SK-MEL-5 (cell line): ENCODE results near the gene TAF11. TPM values are rescaled to one million over a fixed set of nuclear protein-coding genes. Genes with fewer than 3 reads are reported as not detected.
"Not testable (repeated sequence)": the region's sequence is repeated elsewhere in the genome, so short reads cannot be mapped to it uniquely, and the experiment has no call there.

Experiments
- DNase-seq: peaks from one replicate; pipeline ENCODE4 v3.0.0-alpha.2; 2016; ENCODE audit warnings: low read depth, low spot score
- in situ Hi-C: cut with HindIII; loops from 2 replicates; pipeline ENCODE4 v1.10.0; 2016; ENCODE audit warnings: low sequenced_read_pairs, high pct_unique_total_duplicates, low pct_unique_long_range_greater_than_20kb
- total RNA-seq: library from RNA; depleted of rRNA; stranded (reverse); fragments of >200 nt; shearing (Covaris generic); gene quantifications from 2 replicates; pipeline ENCODE4 v1.2.3, GENCODE V29; 2014

Gene TAF11
- total RNA-seq, 1 experiment from 2014 or later: 30.3 TPM

DNA sequence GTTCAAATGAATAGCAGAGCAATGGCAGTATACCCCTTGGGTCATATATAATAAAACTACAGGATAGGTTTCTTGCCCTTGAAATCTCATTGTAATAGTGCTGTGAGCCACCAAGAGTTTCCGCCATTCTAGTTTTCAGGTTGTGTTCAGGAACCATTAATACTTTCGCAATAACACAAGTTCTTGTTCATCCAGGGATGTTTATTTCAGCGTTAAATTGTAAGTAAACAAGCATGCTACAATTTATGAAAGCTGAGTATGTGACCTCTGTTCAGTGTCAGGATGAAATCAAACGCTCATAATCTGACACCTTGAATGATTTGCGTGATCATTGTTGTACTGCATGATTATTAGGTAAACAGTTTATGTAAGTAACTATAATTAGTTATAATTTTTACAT is 24.0 kb upstream of the TAF11 start:
- in situ Hi-C loops: no loop called here
- DNase-seq: no peak

- in situ Hi-C loops: no loop called here
- no peak for DNase-seq
These were observed 21.6 kb upstream of the TAF11 start for GRCh38 chr6:34909320-34909883.

DNA sequence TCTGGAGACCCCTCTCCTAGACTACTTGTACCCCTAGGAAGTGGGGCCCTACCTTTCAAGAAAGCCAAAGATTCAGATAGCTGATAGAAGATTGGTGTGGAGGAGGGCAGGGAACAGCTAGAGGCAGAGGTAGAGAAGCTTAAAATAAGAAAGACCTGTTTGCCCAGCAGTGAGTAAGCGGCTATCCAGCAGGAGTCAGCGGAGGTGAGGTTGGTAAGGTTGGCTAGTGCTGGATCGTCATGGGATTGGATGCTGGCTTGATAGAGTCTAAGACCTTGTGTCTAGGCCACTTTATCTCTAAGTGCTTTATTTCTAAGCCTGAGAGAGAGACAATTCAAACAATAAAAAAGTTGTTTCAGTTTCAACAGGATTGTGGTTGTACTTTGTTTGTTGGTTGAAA is 20.4 kb upstream of the TAF11 start:
- in situ Hi-C loops: no loop called here

GRCh38 chr6:34906826-34907225 is 19.0 kb upstream of the TAF11 start:
- in situ Hi-C loops: no loop called here

More for the DNA sequence above, 20.4 kb upstream of the TAF11 start:
- DNase-seq: no peak

GRCh38 chr6:34904990-34905613 is 17.3 kb upstream of the TAF11 start:
- DNase-seq: no peak
- in situ Hi-C loops: no loop called here

More at GRCh38 chr6:34906826-34907225, 19.0 kb upstream of the TAF11 start:
- no peak for DNase-seq

GRCh38 chr6:34901930-34902329 is 14.1 kb upstream of the TAF11 start:
- no peak for DNase-seq
- in situ Hi-C loops: no loop called here

GRCh38 chr6:34900321-34901031 is 12.6 kb upstream of the TAF11 start:
- DNase-seq: no peak
- in situ Hi-C loops: no loop called here

DNA sequence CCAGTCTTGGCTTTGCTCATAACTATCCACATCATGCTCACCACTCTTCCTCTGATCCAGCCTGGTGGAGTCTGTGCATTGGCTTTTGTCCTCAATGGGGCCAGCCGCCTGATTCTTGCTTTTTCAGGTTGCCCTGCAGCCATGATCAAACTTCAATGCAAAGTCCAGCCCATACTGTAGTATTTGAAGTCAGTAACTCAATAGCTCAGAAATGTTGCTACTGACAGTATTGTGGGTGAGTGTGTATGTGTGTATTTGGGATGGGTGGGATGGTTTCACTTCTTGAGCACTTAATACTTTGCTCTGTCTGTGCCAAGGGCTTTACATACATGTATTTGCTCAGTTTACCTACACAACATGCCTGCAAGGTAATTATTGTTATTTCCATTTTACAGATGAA is 11.9 kb upstream of the TAF11 start:
- in situ Hi-C loops, DNase-seq: not testable (repeated sequence)

- in situ Hi-C loops: no loop called here
These were observed 9.9 kb upstream of the TAF11 start for GRCh38 chr6:34897716-34898115.

GRCh38 chr6:34897130-34897529 is 9.3 kb upstream of the TAF11 start:
- in situ Hi-C loops: no loop called here

More at GRCh38 chr6:34897716-34898115, 9.9 kb upstream of the TAF11 start:
- DNase-seq: no peak

DNA sequence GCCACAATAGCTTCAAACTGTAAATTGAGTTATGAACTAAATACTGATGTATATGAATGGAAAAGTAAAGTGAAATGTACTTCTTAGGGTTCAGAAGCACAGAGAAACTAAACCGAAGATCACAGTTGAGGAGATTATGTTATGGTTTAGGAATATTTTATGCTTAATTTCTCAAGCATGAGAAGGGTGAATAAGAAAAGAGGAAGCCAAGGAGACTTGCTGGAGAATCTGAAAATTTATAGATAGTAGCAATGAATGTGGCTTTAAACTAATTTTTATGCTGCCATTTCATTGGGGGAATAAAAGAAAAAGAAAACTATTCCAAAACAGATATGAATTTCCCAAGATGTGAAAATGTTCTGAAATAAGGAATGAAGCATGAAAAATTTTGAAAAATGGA is 6.9 kb upstream of the TAF11 start:
- no peak for DNase-seq
- in situ Hi-C loops: no loop called here

More at GRCh38 chr6:34897130-34897529, 9.3 kb upstream of the TAF11 start:
- no peak for DNase-seq

DNA sequence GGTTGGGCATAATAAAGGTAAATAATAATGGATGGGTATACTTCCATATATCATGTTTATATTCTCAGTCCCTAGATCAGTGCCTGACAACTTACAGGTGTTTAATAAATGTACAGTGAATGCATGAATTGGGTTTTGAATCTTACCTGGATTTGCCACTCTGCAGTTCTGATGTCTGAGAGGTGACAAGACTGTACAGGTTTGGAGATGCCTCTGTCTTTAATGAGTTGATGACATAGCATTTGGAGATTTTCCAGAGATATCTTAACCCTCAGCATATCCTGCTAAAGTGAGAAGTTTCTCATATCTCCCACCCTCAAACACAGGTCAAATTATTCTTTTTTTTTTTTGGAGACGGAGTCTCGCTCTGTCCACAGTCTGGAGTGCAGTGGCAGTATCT is 3.5 kb upstream of the TAF11 start:
- DNase-seq: no peak

DNA sequence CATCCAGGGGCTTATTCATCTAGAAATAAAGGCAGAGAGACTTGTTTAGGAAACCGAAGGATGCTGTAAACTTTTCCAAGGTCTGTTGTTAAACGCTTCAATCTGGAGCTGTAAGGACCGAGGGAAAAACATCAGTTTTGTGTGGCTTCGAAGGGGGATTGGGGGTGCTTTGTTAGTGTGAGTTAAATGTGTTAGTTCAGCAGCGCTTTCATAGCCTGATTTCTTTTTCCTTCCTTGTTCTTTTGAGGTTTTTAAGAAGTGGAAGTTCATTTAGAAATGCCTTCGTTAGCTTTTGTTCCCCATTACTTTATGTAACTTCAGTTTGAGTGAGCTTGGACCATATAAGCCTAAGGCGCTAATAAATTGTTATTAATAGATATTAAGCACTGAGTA is 2.7 kb upstream of the TAF11 start:
- DNase-seq: no peak
- in situ Hi-C loops: no loop called here

More for the DNA sequence above, 3.5 kb upstream of the TAF11 start:
- in situ Hi-C loops: no loop called here

DNA sequence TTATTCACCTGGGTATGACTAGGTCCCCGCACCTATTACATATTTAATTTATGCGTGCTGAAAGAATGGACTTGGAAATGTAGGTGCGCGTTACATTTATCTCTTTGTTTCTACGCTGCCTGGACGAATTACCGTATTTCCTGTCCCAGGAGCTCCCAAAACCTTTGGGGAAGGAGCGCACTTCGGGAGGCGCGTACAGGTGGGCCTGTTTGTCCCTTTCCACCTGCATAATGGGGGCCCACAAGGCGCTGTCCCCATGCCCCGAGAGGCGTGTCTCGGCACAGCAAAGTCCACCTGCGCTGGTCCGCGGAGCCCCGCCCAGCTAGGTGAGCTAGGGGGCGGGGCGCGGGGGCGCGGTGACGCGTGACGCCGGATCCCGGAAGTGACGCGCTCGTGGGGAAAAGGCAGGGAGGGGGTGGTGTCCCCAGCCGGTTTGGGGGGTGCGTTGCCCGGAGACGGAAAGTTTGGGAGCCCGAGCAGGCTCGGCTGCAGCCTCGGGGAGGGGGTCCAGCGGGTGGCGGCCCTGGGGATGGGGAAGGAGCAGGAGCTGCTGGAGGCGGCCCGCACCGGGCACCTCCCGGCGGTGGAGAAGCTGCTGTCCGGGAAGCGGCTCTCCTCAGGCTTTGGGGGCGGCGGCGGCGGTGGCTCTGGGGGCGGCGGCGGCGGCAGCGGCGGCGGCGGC is 1.2 kb upstream of the TAF11 start, which contains the start of gene ANKS1A:
ANKS1A (plus strand) TSS at position 382 of the 682 bp plus-strand sequence; CDS start at position 530, 148 bp downstream.
- in situ Hi-C loops: no loop called here
- peak; percentile 58 for DNase-seq

GRCh38 chr6:34888514-34888856 is 643 bp upstream of the TAF11 start:
- in situ Hi-C loops: no loop called here
- no peak for DNase-seq

DNA sequence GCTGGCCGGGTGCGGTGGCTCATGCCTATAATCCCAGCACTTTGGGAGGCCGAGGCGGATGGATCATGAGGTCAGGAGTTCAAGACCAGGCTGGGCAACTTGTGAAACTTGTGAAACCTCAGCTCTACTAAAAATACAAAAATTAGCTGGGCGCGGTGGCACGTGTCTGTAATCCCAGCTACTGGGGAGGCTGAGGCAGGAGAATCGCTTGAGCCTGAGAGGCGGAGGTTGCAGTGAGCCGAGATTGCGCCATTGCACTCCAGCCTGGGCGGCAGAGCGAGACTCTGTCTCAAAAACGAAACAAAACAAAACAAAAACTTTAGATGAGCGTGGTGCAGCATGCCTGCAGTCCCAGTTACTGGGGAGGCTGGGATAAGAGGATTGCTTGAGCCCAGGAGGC is 2.0 kb downstream of the TAF11 start:
- DNase-seq, in situ Hi-C loops: not testable (repeated sequence)

DNA sequence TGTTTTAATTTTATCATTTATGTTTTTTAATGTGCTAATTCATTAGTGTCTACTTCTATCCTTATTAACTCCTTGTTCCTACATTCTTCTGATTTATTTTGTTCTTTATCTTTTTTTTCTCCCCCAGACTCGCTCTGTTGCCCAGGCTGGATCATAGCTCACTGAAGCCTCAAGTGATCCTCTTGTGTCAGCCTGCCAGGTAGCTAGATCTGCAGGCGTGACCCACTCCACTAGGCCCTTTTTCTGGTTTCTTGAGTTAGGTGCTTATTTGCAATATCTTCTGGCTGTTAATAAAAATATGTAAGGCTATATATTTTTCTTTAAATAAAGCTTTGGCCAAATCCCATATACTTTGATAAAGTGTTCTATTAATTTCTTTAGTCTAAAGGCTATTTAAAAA is 2.8 kb downstream of the TAF11 start:
- in situ Hi-C loops: no loop called here
- no peak for DNase-seq

GRCh38 chr6:34884073-34884472 is 3.8 kb downstream of the TAF11 start:
- DNase-seq, in situ Hi-C loops: not testable (repeated sequence)
